GM23338 (cell line): ENCODE results near the gene TRAF4. TPM values are rescaled to one million over a fixed set of nuclear protein-coding genes. Genes with fewer than 3 reads are reported as not detected.
A peak's percentile ranks its signal among the peaks of the same experiment; 100 is the strongest.

ENCODE experiments used
- ATAC-seq: fragments of 200-7000 bp; cut with Tn5 transposase; 3 replicates; pipeline ENCODE4 v1.9.1; 2020
- DNase-seq: peaks from one replicate; pipeline ENCODE4 v3.0.0-alpha.2; 2015; ENCODE audit warnings: low spot score
- H2AFZ ChIP-seq: fragments of 200-600 bp; sonication (generic); 2 replicates; pipeline ENCODE4 v1.8.0; 2016; ENCODE audit warnings: antibody characterized with exemption, mild to moderate bottlenecking, moderate library complexity
- H3F3A ChIP-seq: fragments of 200-600 bp; sonication (generic); replicated peaks from 2 replicates; pipeline ENCODE4 v1.8.0; 2017; ENCODE audit warnings: antibody characterized with exemption, mixed run types, low read depth
- H3K27ac ChIP-seq: fragments of 200-600 bp; sonication (generic); 2 replicates; pipeline ENCODE4 v1.6.1; 2016; ENCODE audit warnings: low read depth
- H3K27me3 ChIP-seq: fragments of 200-600 bp; sonication (generic); 2 replicates; pipeline ENCODE4 v1.8.0; 2016; ENCODE audit warnings: mild to moderate bottlenecking, mixed run types, moderate library complexity; ENCODE audit not compliant: insufficient read depth
- H3K36me3 ChIP-seq: fragments of 200-600 bp; sonication (generic); 2 replicates; pipeline ENCODE4 v1.8.0; 2016; ENCODE audit warnings: mild to moderate bottlenecking; ENCODE audit not compliant: insufficient read depth
- H3K4me1 ChIP-seq: fragments of 200-600 bp; sonication (generic); 2 replicates; pipeline ENCODE4 v1.8.0; 2016; ENCODE audit warnings: mild to moderate bottlenecking, moderate library complexity; ENCODE audit not compliant: insufficient read depth
- H3K4me2 ChIP-seq: fragments of 200-600 bp; sonication (generic); 2 replicates; pipeline ENCODE4 v1.7.1; 2017; ENCODE audit warnings: mixed run types
- H3K4me3 ChIP-seq: fragments of 200-600 bp; sonication (generic); 2 replicates; pipeline ENCODE4 v1.6.1; 2016; ENCODE audit warnings: mixed run types
- H3K79me2 ChIP-seq: fragments of 200-600 bp; sonication (generic); replicated peaks from 2 replicates; pipeline ENCODE4 v1.8.0; 2017; ENCODE audit warnings: mild to moderate bottlenecking; ENCODE audit not compliant: insufficient read depth
- H3K9me2 ChIP-seq: fragments of 200-600 bp; sonication (generic); 2 replicates; pipeline ENCODE4 v1.8.0; 2017; ENCODE audit not compliant: insufficient read depth
- H4K20me1 ChIP-seq: fragments of 200-600 bp; sonication (generic); replicated peaks from 2 replicates; pipeline ENCODE4 v1.8.0; 2017; ENCODE audit warnings: mild to moderate bottlenecking; ENCODE audit not compliant: insufficient read depth
- H3K27ac Mint-ChIP-seq: 2 replicates; pipeline ENCODE4 v1.8.0; 2020; ENCODE audit warnings: inconsistent platforms, mild to moderate bottlenecking, moderate library complexity, mixed read lengths
- H3K27me3 Mint-ChIP-seq: 3 replicates; pipeline ENCODE4 v1.8.0; 2022; ENCODE audit warnings: low read depth, mild to moderate bottlenecking, moderate library complexity, mixed read lengths, inconsistent platforms; ENCODE audit not compliant: insufficient read depth, poor library complexity
- H3K36me3 Mint-ChIP-seq: 3 replicates; pipeline ENCODE4 v1.8.0; 2021; ENCODE audit warnings: low read depth, mild to moderate bottlenecking, inconsistent platforms, moderate library complexity, mixed read lengths
- H3K4me1 Mint-ChIP-seq: 3 replicates; pipeline ENCODE4 v1.8.0; 2020; ENCODE audit warnings: mild to moderate bottlenecking, inconsistent platforms, mixed read lengths
- H3K4me3 Mint-ChIP-seq: 3 replicates; pipeline ENCODE4 v1.8.0; 2021; ENCODE audit warnings: moderate library complexity, mild to moderate bottlenecking, inconsistent platforms, mixed read lengths
- H3K9me3 Mint-ChIP-seq: 3 replicates; pipeline ENCODE4 v1.8.0; 2020; ENCODE audit warnings: moderate library complexity, mild to moderate bottlenecking, inconsistent platforms, mixed read lengths
- CREB1 ChIP-seq: fragments of 250-450 bp; sonication (Bioruptor Pico); IDR thresholded peaks from 2 replicates; pipeline ENCODE4 v1.5.0; 2020; ENCODE audit warnings: low read depth, mild to moderate bottlenecking, moderate library complexity
- CTCF ChIP-seq, 2 experiments: fragments of 200-600 bp in 1 of 2; sonication (generic) in 1 of 2; conservative IDR thresholded peaks; 2 replicates each; pipeline versions ENCODE4 v1.5.1 to v1.6.1; 2016 to 2017; ENCODE audit warnings: antibody characterized with exemption in 2 of 2, low read depth in 2 of 2, mild to moderate bottlenecking in 2 of 2, moderate library complexity in 1 of 2
- ETS1 ChIP-seq: IDR thresholded peaks from 2 replicates; pipeline ENCODE4 v1.6.1; 2016; ENCODE audit warnings: antibody characterized with exemption
- EZH2 ChIP-seq: fragments of 200-600 bp; sonication (generic); IDR thresholded peaks from one replicate; pipeline ENCODE4 v1.8.0; 2017; ENCODE audit warnings: antibody characterized with exemption, mild to moderate bottlenecking, low read depth; ENCODE audit not compliant: unreplicated experiment
- EZH2phosphoT487 ChIP-seq: fragments of 200-600 bp; sonication (generic); IDR thresholded peaks from one replicate; pipeline ENCODE4 v1.8.1; 2018; ENCODE audit warnings: antibody characterized with exemption; ENCODE audit not compliant: unreplicated experiment
- JUNB ChIP-seq: IDR thresholded peaks from one replicate; pipeline ENCODE4 v1.6.1; 2016; ENCODE audit warnings: antibody characterized with exemption; ENCODE audit not compliant: unreplicated experiment
- POLR2AphosphoS5 ChIP-seq: IDR thresholded peaks from 2 replicates; pipeline ENCODE4 v1.6.1; 2016; ENCODE audit warnings: antibody characterized with exemption, low read depth
- ZNF114 ChIP-seq: fragments of 250-450 bp; sonication (Bioruptor Pico); IDR thresholded peaks from 2 replicates; pipeline ENCODE4 v1.5.0; 2020; ENCODE audit warnings: mild to moderate bottlenecking, moderate library complexity
- ZNF331 ChIP-seq: fragments of 250-450 bp; sonication (Bioruptor Pico); IDR thresholded peaks from 2 replicates; pipeline ENCODE4 v1.5.0; 2020; ENCODE audit warnings: low read depth, mild to moderate bottlenecking, moderate library complexity
- polyA plus RNA-seq: library from polyadenylated mRNA; unstranded; fragments of >200 nt; fragmentation: Nextera tagmentation; extraction: Ambion mirVana; gene quantifications from 2 replicates; pipeline ENCODE4 v1.2.1, GENCODE V29; 2016
- total RNA-seq: library from RNA; depleted of rRNA; stranded (reverse); fragments of >200 nt; shearing (Covaris generic); gene quantifications from 2 replicates; pipeline ENCODE4 v1.2.3, GENCODE V29; 2014

The TRAF4 gene
- total and polyA plus RNA-seq, 2 experiments from 2014 or later, result 63.5 to 152 TPM

- Mint-ChIP-seq H3K27me3 (peaks cover 32% of the 10 kb centered on the region), H3K4me3 (peak overlapping the region; percentile 100), H3K4me1 (peaks cover 49% of the 10 kb centered on the region), H3K9me3 (peaks cover 5% of the 10 kb centered on the region), H3K27ac (peak overlapping the region; percentile 92), H3K36me3 (peaks cover 62% of the 10 kb centered on the region)
- ATAC-seq (peak; percentile 14), DNase-seq (peak; percentile 66)
- no peaks in the 10 kb centered on the region for H3K27me3 ChIP-seq
- no peaks in the 10 kb centered on the region for H3K9me2 ChIP-seq
- peaks cover 31% of the 10 kb centered on the region for H3K4me1 ChIP-seq
- TF ChIP-seq JUNB, result no peak
- TF ChIP-seq POLR2AphosphoS5, result no peak
- no peak for TF ChIP-seq ETS1
- no peak for TF ChIP-seq EZH2
- H4K20me1 ChIP-seq, result peaks cover 18% of the 10 kb centered on the region
- peaks cover 29% of the 10 kb centered on the region for H3K36me3 ChIP-seq
- H3K4me2 ChIP-seq, result peak overlapping the region; percentile 84
- H3K27ac ChIP-seq, result peak overlapping the region; percentile 81
- peak overlapping the region; percentile 98 for H3K4me3 ChIP-seq
- H3K79me2 ChIP-seq, result peaks cover 42% of the 10 kb centered on the region
- H2AFZ ChIP-seq, result no peak overlapping the region
- H3F3A ChIP-seq, result peaks cover 50% of the 10 kb centered on the region
Observed at GRCh38 chr17:28716740-28717577, 26.9 kb upstream of the TRAF4 start.

GRCh38 chr17:28717578-28718332 lies 26.1 kb upstream of the TRAF4 start, which contains the start of gene RAB34:
RAB34 (minus strand) TSS chr17:28717868; CDS start chr17:28717266, 602 bp downstream.
- Histone ChIP-seq H3K27me3 (no peaks in the 10 kb centered on the region), H3K27ac (peak within 1 kb of the TSS; percentile 98), H3K79me2 (peaks cover 50% of the 10 kb centered on the region), H3K36me3 (peaks cover 36% of the 10 kb centered on the region), H3K4me1 (peaks cover 33% of the 10 kb centered on the region), H2AFZ (no peak within 1 kb of the TSS), H3K9me2 (no peaks in the 10 kb centered on the region), H3K4me2 (peak within 1 kb of the TSS; percentile 84), H3F3A (peaks cover 53% of the 10 kb centered on the region), H4K20me1 (peaks cover 25% of the 10 kb centered on the region), H3K4me3 (peak within 1 kb of the TSS; percentile 98)
- DNase-seq, result peak; percentile 98
- Mint-ChIP-seq H3K4me1 (peaks cover 51% of the 10 kb centered on the region), H3K4me3 (peak within 1 kb of the TSS; percentile 100), H3K27me3 (peaks cover 30% of the 10 kb centered on the region), H3K9me3 (peaks cover 5% of the 10 kb centered on the region), H3K36me3 (peaks cover 65% of the 10 kb centered on the region), H3K27ac (peak within 1 kb of the TSS; percentile 97)
- TF ChIP-seq CTCF (conservative IDR thresholded peaks at IDR 0.05; ENCODE audit: low read depth in 2 of 2) (peak; percentile 43 to 66), CREB1 (CRISPR knock-in tag) (peak; percentile 76), EZH2phosphoT487 (no peak), POLR2AphosphoS5 (peak; percentile 59), ZNF114 (CRISPR knock-in tag) (no peak), ZNF331 (no peak)
- ATAC-seq, result peak; percentile 74
